ENCODE data around the gene ARHGEF3. TPM values are rescaled to one million over a fixed set of nuclear protein-coding genes. Genes with fewer than 3 reads are reported as not detected.

ARHGEF3 gene
- total and polyA plus RNA-seq, 10 donors, result 8.0 to 35.1 (median 31.7) TPM

DNA sequence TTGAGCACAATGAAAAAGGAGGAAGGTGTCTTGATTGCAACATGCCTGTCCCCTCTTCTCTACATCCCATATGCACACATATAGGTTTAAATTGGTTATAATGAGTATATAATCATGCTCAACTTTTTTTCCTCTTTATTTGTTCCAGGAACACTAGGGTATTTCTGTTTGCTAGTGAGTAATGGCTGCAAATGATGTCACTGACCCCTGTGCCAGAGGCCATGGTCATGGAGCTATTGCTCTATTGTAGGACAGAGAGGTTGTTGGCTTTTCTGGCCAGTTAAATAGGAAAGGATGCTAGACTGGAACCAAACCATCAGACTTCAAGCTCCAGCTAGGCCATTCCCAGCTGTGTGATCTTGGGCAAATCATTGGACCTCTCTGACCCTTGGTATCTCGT, 9.6 kb downstream of the ARHGEF3 start:
- H3K4me1 ChIP-seq, result peaks cover 47 to 98% (median 80%) of the 10 kb centered on the region in 6 donors
- H3K9me3 ChIP-seq, result no peaks in the 10 kb centered on the region
- peak overlapping the region in 5 of 8 donors; percentile 11 to 91 (median 89) for H3K27ac ChIP-seq
- TF ChIP-seq, protein P1, sequence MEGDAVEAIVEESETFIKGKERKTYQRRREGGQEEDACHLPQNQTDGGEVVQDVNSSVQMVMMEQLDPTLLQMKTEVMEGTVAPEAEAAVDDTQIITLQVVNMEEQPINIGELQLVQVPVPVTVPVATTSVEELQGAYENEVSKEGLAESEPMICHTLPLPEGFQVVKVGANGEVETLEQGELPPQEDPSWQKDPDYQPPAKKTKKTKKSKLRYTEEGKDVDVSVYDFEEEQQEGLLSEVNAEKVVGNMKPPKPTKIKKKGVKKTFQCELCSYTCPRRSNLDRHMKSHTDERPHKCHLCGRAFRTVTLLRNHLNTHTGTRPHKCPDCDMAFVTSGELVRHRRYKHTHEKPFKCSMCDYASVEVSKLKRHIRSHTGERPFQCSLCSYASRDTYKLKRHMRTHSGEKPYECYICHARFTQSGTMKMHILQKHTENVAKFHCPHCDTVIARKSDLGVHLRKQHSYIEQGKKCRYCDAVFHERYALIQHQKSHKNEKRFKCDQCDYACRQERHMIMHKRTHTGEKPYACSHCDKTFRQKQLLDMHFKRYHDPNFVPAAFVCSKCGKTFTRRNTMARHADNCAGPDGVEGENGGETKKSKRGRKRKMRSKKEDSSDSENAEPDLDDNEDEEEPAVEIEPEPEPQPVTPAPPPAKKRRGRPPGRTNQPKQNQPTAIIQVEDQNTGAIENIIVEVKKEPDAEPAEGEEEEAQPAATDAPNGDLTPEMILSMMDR (IDR thresholded peaks at IDR 0.05 in 8 of 11, conservative IDR thresholded peaks at IDR 0.05 in 3 of 11), result no peak
- no peak for TF ChIP-seq POLR2A (IDR thresholded peaks at IDR 0.05)
- TF ChIP-seq POLR2AphosphoS5 (IDR thresholded peaks at IDR 0.05), result no peak
- 81 to 96% (median 84%) methylated on average over 1 of the region's 1 CpG for WGBS, 5 donors
- intact Hi-C loops (cut with DNase I; ENCODE audit: low total_unique reads), result no loop called here
- no peaks in the 10 kb centered on the region for H3K27me3 ChIP-seq (replicated peaks in 1 of 7)
- DNase-seq, result no peak
- no peak overlapping the region for H3K4me3 ChIP-seq
- H3K36me3 ChIP-seq, result no peaks in the 10 kb centered on the region

DNA sequence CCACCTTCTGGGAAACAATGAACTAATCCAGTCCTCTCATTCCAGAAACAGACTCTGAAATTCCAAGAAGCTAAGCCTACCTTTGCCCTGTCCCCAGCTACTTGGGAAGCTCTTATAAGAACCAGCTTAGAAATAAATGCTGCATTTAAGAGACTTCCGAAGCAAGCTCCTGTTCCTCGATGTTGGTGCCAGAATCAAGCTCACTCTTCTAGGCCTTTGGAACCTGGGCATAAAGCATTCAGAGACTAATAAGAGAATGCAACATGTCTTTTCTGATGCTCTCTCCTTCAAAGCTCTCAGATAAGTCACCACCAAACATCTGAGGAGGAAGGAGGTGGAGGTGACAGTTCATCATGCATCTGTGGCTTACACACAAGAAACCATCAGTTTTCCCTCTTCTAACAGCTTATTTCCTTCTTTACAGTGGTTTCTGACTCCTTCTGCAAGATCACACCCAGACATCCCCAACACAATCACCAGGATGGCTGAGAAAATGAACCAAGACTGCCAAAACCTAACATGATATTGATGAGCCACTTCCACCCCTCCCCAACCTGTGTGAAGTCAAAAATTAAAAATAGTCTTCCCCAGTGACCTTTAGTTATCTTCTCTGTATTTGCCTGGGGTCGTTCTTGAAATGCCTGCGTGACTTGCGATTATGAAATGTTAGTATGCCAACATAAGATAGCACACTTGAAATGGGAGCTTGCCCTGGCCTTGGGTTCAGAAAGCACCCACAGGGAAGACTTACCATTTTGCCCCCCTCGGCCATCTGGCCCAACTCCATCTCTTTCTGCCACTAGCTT, 11.5 kb downstream of the ARHGEF3 start:
- Histone ChIP-seq H3K36me3 (no peaks in the 10 kb centered on the region), H3K27me3 (replicated peaks in 1 of 7) (no peaks in the 10 kb centered on the region), H3K9me3 (no peaks in the 10 kb centered on the region), H3K4me1 (peaks cover 39 to 98% (median 83%) of the 10 kb centered on the region in 6 donors), H3K4me3 (no peak overlapping the region), H3K27ac (peak overlapping the region; percentile 9 to 91 (median 80))
- TF ChIP-seq, protein P1 (IDR thresholded peaks at IDR 0.05 in 8 of 11, conservative IDR thresholded peaks at IDR 0.05 in 3 of 11), result no peak
- TF ChIP-seq POLR2A (IDR thresholded peaks at IDR 0.05) (no peak), POLR2AphosphoS5 (IDR thresholded peaks at IDR 0.05) (peak in 1 of 3 donors; percentile 57)
- intact Hi-C loops (cut with DNase I; ENCODE audit: low total_unique reads), result no loop called here
- 41 to 62% (median 51%) methylated on average over 6 of the region's 6 CpGs for WGBS, 5 donors
- DNase-seq, result no peak

DNA sequence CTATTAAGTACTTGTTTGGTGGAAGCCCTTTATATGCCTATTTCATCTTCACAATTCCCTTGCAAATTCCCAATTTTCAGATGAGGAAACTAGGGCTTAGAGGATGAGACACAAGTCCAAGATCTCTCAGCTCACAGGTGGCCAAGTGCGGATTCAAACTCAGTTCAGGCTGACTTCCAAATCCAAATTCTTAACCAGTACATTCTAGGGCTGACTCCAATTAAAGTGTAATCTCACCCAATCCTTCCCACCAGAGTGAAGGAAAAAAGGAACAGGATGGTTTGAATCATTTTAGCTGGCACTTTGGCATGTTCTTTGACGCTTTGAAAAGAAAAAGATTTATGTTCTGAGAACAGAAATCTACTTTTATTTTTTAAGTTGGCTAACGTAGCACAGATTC, 12.7 kb downstream of the ARHGEF3 start:
- DNase-seq, result no peak
- TF ChIP-seq POLR2AphosphoS5 (IDR thresholded peaks at IDR 0.05), result no peak
- no peak for TF ChIP-seq POLR2A (IDR thresholded peaks at IDR 0.05)
- TF ChIP-seq, protein P1 (IDR thresholded peaks at IDR 0.05 in 8 of 11, conservative IDR thresholded peaks at IDR 0.05 in 3 of 11), result no peak
- 68 to 77% (median 73%) methylated on average over 3 of the region's 3 CpGs for WGBS, 5 donors
- Histone ChIP-seq H3K36me3 (no peaks in the 10 kb centered on the region), H3K4me1 (peaks cover 42 to 98% (median 87%) of the 10 kb centered on the region in 6 donors), H3K27ac (peak overlapping the region; percentile 9 to 91 (median 80)), H3K4me3 (no peak overlapping the region), H3K9me3 (no peaks in the 10 kb centered on the region), H3K27me3 (replicated peaks in 1 of 7) (no peaks in the 10 kb centered on the region)
- intact Hi-C loops (cut with DNase I; ENCODE audit: low total_unique reads), result no loop called here

DNA sequence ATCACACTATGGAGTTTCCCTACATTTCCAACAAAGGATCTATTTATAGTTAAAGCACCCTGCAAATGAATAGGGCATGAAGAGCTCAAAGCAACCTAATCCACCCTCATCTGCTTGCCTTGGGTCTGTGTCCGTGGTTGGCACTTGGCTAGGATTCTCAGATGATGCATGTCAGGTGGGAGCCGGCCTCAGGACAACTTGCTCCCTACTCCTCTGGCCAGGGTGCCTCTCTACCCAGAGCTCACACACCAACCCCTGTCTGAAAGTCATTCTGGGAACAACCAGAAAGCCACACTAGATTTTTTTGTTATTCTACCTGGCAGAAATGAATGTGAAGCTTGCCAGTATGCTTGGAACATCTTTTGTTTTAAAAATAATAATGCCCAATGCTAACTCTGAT, 13.2 kb downstream of the ARHGEF3 start:
- DNase-seq, result no peak
- Histone ChIP-seq H3K4me3 (no peak overlapping the region), H3K27me3 (replicated peaks in 1 of 7) (no peaks in the 10 kb centered on the region), H3K27ac (peak overlapping the region; percentile 9 to 91 (median 80)), H3K4me1 (peaks cover 47 to 98% (median 92%) of the 10 kb centered on the region in 6 donors), H3K36me3 (no peaks in the 10 kb centered on the region), H3K9me3 (no peaks in the 10 kb centered on the region)
- intact Hi-C loops (cut with DNase I; ENCODE audit: low total_unique reads), result no loop called here
- TF ChIP-seq POLR2AphosphoS5 (IDR thresholded peaks at IDR 0.05), result no peak
- TF ChIP-seq, protein P1 (IDR thresholded peaks at IDR 0.05 in 8 of 11, conservative IDR thresholded peaks at IDR 0.05 in 3 of 11), result no peak
- TF ChIP-seq POLR2A (IDR thresholded peaks at IDR 0.05), result no peak
- 71 to 89% (median 82%) methylated on average over 2 of the region's 2 CpGs for WGBS, 5 donors
